Ammon's horn (tissue), 1 donor: ENCODE results near the gene SMOC2.
"Not testable (repeated sequence)": the region's sequence is repeated elsewhere in the genome, so short reads cannot be mapped to it uniquely, and the experiment has no call there.

ENCODE experiments used
- DNase-seq: peaks from one replicate; pipeline ENCODE4 v3.0.0-alpha.2; 2016; ENCODE audit warnings: low spot score

SMOC2 gene

GRCh38 chr6:168655462-168656152 lies 214.6 kb downstream of the SMOC2 start:
- DNase-seq: no peak

GRCh38 chr6:168658059-168658458 lies 217.1 kb downstream of the SMOC2 start:
- no peak for DNase-seq

GRCh38 chr6:168660400-168660945 lies 219.5 kb downstream of the SMOC2 start:
- no peak for DNase-seq

- DNase-seq: no peak
Measured at GRCh38 chr6:168662301-168662936, 221.4 kb downstream of the SMOC2 start.

GRCh38 chr6:168663041-168663440 lies 222.1 kb downstream of the SMOC2 start:
- no peak for DNase-seq

- no peak for DNase-seq
Measured at GRCh38 chr6:168664956-168665355, 224.0 kb downstream of the SMOC2 start.

- DNase-seq: no peak
Measured at GRCh38 chr6:168666170-168666569, 225.2 kb downstream of the SMOC2 start.

GRCh38 chr6:168666699-168667427 lies 225.9 kb downstream of the SMOC2 start:
- no peak for DNase-seq

GRCh38 chr6:168667428-168667805 lies 226.4 kb downstream of the SMOC2 start:
- DNase-seq: no peak

GRCh38 chr6:168670401-168670985 lies 229.5 kb downstream of the SMOC2 start:
- DNase-seq: no peak

GRCh38 chr6:168671028-168671862 lies 230.3 kb downstream of the SMOC2 start:
- DNase-seq: no peak

GRCh38 chr6:168671863-168672546 lies 231.0 kb downstream of the SMOC2 start:
- DNase-seq: no peak

GRCh38 chr6:168674595-168674994 lies 233.6 kb downstream of the SMOC2 start:
- DNase-seq: no peak

GRCh38 chr6:168675375-168675774 lies 234.4 kb downstream of the SMOC2 start:
- no peak for DNase-seq

- DNase-seq: no peak
Measured at GRCh38 chr6:168675933-168676551, 235.1 kb downstream of the SMOC2 start.

- no peak for DNase-seq
Measured at GRCh38 chr6:168676552-168677322, 235.8 kb downstream of the SMOC2 start.

GRCh38 chr6:168677323-168677781 lies 236.4 kb downstream of the SMOC2 start:
- not testable (repeated sequence) for DNase-seq

GRCh38 chr6:168678077-168678476 lies 237.1 kb downstream of the SMOC2 start:
- no peak for DNase-seq

GRCh38 chr6:168678588-168678987 lies 237.6 kb downstream of the SMOC2 start:
- DNase-seq: no peak

- DNase-seq: no peak
Measured at GRCh38 chr6:168681748-168682147, 240.8 kb downstream of the SMOC2 start.
